Measurements from ENCODE around the gene NUFIP2.
A peak's percentile ranks its signal among the peaks of the same experiment; 100 is the strongest.
"Not testable (repeated sequence)": the region's sequence is repeated elsewhere in the genome, so short reads cannot be mapped to it uniquely, and the experiment has no call there.

Gene NUFIP2

DNA sequence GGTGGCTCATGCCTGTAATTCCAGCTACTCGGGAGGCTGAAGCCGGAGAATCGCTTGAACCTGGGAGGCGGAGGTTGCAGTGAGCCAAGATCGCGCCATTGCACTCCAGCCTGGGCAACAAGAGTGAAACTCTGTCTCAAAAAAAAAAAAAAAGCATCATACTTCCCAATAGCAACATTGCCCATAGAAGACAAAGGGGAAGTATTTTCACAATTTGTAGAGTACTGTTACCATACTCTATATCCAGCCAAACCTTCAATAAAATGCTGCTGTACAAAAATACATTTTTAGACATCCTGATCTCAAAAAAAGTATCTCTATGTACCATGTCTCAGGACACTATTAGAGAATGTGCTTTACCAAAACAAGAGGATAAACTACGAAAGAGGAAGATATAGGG, 59.0 kb downstream of the NUFIP2 start:
- not testable (repeated sequence) for H2AFZ ChIP-seq (ENCODE audit: low read length); H3K4me3 ChIP-seq (ENCODE audit: low read length in 2 of 2); H2BK12ac ChIP-seq (ENCODE audit: low read length); H3K36me3 ChIP-seq (replicated peaks in 1 of 2; ENCODE audit: control insufficient read depth in 2 of 2, insufficient read depth in 2 of 2, low read length in 2 of 2); H3K23ac ChIP-seq (ENCODE audit: low read depth, low read length, poor library complexity); H3K27ac ChIP-seq (replicated peaks; ENCODE audit: low read length); H4K8ac ChIP-seq (ENCODE audit: low read depth, low read length); DNase-seq (ENCODE audit: low spot score); H3K79me1 ChIP-seq (ENCODE audit: low read depth, low read length); H2BK120ac ChIP-seq (ENCODE audit: low read depth, low read length); H3K14ac ChIP-seq (ENCODE audit: low read length); H3K27me3 ChIP-seq (ENCODE audit: control insufficient read depth in 3 of 3, insufficient read depth in 3 of 3, low read depth in 1 of 3, low read length in 3 of 3); H2BK15ac ChIP-seq (ENCODE audit: low read length); H3K18ac ChIP-seq (ENCODE audit: low read length); H3K9ac ChIP-seq (ENCODE audit: low read depth, low read length, poor library complexity); H3K4me1 ChIP-seq (ENCODE audit: control insufficient read depth in 2 of 2, insufficient read depth in 1 of 2, low read depth in 1 of 2, low read length in 2 of 2); H3K4ac ChIP-seq (ENCODE audit: low read length); H2AK5ac ChIP-seq (ENCODE audit: low read depth, low read length); H3K9me3 ChIP-seq (replicated peaks in 1 of 2; ENCODE audit: control insufficient read depth in 2 of 2, insufficient read depth in 1 of 2, low read depth in 1 of 2, low read length in 2 of 2); H2BK5ac ChIP-seq (ENCODE audit: low read length); H3K4me2 ChIP-seq (ENCODE audit: insufficient read depth, low read length, poor library complexity, severe bottlenecking); H4K91ac ChIP-seq (ENCODE audit: low read depth, low read length, poor library complexity)
- no CpG with 5 or more reads among the region's 7 CpGs for WGBS, 2 donors (ENCODE audit: extremely low coverage in 2 of 2, insufficient read length in 2 of 2, insufficient replicate concordance in 1 of 2)

DNA sequence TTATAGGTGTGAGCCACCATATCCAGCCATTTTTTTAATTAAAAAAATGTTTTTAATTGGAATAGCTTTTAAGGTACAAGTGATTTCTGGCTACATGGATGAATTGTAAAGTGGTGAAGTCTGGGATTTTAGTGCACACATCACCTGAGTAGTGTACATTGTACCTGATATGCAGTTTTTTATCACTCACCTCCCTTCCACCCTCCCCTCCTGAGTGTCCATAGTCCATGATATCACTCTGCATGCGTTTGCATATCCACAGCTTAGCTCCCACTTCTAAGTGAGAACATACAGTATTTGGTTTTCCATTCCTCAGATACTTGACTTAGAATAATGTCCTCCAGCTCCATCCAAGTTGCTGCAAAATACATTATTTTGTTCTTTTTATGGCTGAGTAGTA, 60.6 kb downstream of the NUFIP2 start:
- Histone ChIP-seq H2AK5ac (ENCODE audit: low read depth, low read length) (no peak overlapping the region), H2BK12ac (ENCODE audit: low read length) (no peak overlapping the region), H3K4me1 (ENCODE audit: control insufficient read depth in 2 of 2, insufficient read depth in 1 of 2, low read depth in 1 of 2, low read length in 2 of 2) (no peaks in the 10 kb centered on the region), H3K18ac (ENCODE audit: low read length) (no peak overlapping the region), H3K27ac (replicated peaks; ENCODE audit: low read length) (no peak overlapping the region), H2AFZ (ENCODE audit: low read length) (no peak overlapping the region), H3K9ac (ENCODE audit: low read depth, low read length, poor library complexity) (no peak overlapping the region), H3K4me3 (ENCODE audit: low read length in 2 of 2) (no peak overlapping the region), H3K4me2 (ENCODE audit: insufficient read depth, low read length, poor library complexity, severe bottlenecking) (no peak overlapping the region), H4K8ac (ENCODE audit: low read depth, low read length) (no peak overlapping the region), H3K27me3 (ENCODE audit: control insufficient read depth in 3 of 3, insufficient read depth in 3 of 3, low read depth in 1 of 3, low read length in 3 of 3) (no peaks in the 10 kb centered on the region), H3K23ac (ENCODE audit: low read depth, low read length, poor library complexity) (no peak overlapping the region), H3K14ac (ENCODE audit: low read length) (no peak overlapping the region), H4K91ac (ENCODE audit: low read depth, low read length, poor library complexity) (no peak overlapping the region), H3K9me3 (replicated peaks in 1 of 2; ENCODE audit: control insufficient read depth in 2 of 2, insufficient read depth in 1 of 2, low read depth in 1 of 2, low read length in 2 of 2) (no peaks in the 10 kb centered on the region), H2BK15ac (ENCODE audit: low read length) (no peak overlapping the region), H3K4ac (ENCODE audit: low read length) (no peak overlapping the region), H3K79me1 (ENCODE audit: low read depth, low read length) (no peaks in the 10 kb centered on the region), H2BK5ac (ENCODE audit: low read length) (no peak overlapping the region), H2BK120ac (ENCODE audit: low read depth, low read length) (no peak overlapping the region), H3K36me3 (replicated peaks in 1 of 2; ENCODE audit: control insufficient read depth in 2 of 2, insufficient read depth in 2 of 2, low read length in 2 of 2) (no peaks in the 10 kb centered on the region)
- no peak for DNase-seq (ENCODE audit: low spot score)
- no CpG with 5 or more reads among the region's 1 CpG for WGBS, 2 donors (ENCODE audit: extremely low coverage in 2 of 2, insufficient read length in 2 of 2, insufficient replicate concordance in 1 of 2)

DNA sequence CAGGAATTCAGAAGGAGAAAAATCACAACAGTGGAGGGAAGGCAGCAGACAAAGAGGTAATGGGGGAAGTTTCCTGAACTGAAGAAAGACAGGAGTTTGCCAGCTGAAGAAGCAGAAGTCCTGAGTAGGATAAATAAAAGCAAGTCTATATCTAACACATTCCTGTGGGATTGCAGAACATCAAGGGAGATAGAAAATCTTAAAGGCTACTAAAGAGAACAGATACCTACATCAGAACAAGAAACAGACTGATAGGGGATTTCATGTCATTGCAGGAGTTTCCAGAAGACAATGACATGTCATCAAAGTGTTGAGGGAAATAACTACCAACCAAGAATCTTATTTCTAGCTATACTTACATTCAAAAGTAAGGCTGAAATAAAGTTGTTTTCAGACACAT, 68.6 kb downstream of the NUFIP2 start:
- no peak overlapping the region for H4K91ac ChIP-seq (ENCODE audit: low read depth, low read length, poor library complexity)
- no peak overlapping the region for H3K4me2 ChIP-seq (ENCODE audit: insufficient read depth, low read length, poor library complexity, severe bottlenecking)

DNA sequence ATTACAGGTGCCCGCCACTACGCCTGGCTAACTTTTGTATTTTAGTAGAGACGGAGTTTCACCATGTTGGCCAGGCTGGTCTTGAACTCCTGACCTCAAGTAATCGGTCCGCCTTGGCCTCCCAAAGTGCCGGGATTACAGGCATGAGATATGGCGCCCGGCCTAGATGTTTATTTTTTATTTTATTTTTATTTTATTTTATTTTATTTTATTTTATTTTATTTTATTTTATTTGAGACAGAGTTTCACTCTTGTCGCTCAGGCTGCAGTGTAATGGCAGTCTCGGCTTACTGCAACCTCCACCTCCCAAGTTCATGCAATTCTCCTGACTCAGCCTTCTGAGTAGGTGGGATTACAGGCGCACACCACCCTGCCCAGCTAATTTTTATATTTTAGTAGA, 72.6 kb downstream of the NUFIP2 start:
- not testable (repeated sequence) for H3K79me1 ChIP-seq (ENCODE audit: low read depth, low read length); H3K36me3 ChIP-seq (replicated peaks in 1 of 2; ENCODE audit: control insufficient read depth in 2 of 2, insufficient read depth in 2 of 2, low read length in 2 of 2); DNase-seq (ENCODE audit: low spot score); H3K27ac ChIP-seq (replicated peaks; ENCODE audit: low read length); H3K27me3 ChIP-seq (ENCODE audit: control insufficient read depth in 3 of 3, insufficient read depth in 3 of 3, low read depth in 1 of 3, low read length in 3 of 3); H3K23ac ChIP-seq (ENCODE audit: low read depth, low read length, poor library complexity); H3K4me1 ChIP-seq (ENCODE audit: control insufficient read depth in 2 of 2, insufficient read depth in 1 of 2, low read depth in 1 of 2, low read length in 2 of 2); H2BK120ac ChIP-seq (ENCODE audit: low read depth, low read length); H3K9ac ChIP-seq (ENCODE audit: low read depth, low read length, poor library complexity); H4K91ac ChIP-seq (ENCODE audit: low read depth, low read length, poor library complexity); H3K18ac ChIP-seq (ENCODE audit: low read length); H3K4me2 ChIP-seq (ENCODE audit: insufficient read depth, low read length, poor library complexity, severe bottlenecking); H2BK5ac ChIP-seq (ENCODE audit: low read length); H2BK12ac ChIP-seq (ENCODE audit: low read length); H3K9me3 ChIP-seq (replicated peaks in 1 of 2; ENCODE audit: control insufficient read depth in 2 of 2, insufficient read depth in 1 of 2, low read depth in 1 of 2, low read length in 2 of 2); H3K14ac ChIP-seq (ENCODE audit: low read length); H2AFZ ChIP-seq (ENCODE audit: low read length); H3K4me3 ChIP-seq (ENCODE audit: low read length in 2 of 2); H4K8ac ChIP-seq (ENCODE audit: low read depth, low read length); H2BK15ac ChIP-seq (ENCODE audit: low read length); H2AK5ac ChIP-seq (ENCODE audit: low read depth, low read length); H3K4ac ChIP-seq (ENCODE audit: low read length)
- no CpG with 5 or more reads among the region's 11 CpGs for WGBS, 2 donors (ENCODE audit: extremely low coverage in 2 of 2, insufficient read length in 2 of 2, insufficient replicate concordance in 1 of 2)

More for the DNA sequence above, 68.6 kb downstream of the NUFIP2 start:
- Histone ChIP-seq H3K23ac (ENCODE audit: low read depth, low read length, poor library complexity) (no peak overlapping the region), H2AFZ (ENCODE audit: low read length) (peak overlapping the region; percentile 72), H3K4me3 (ENCODE audit: low read length in 2 of 2) (no peak overlapping the region), H3K36me3 (replicated peaks in 1 of 2; ENCODE audit: control insufficient read depth in 2 of 2, insufficient read depth in 2 of 2, low read length in 2 of 2) (no peaks in the 10 kb centered on the region), H2BK5ac (ENCODE audit: low read length) (no peak overlapping the region), H4K8ac (ENCODE audit: low read depth, low read length) (no peak overlapping the region), H3K9ac (ENCODE audit: low read depth, low read length, poor library complexity) (no peak overlapping the region), H3K4me1 (ENCODE audit: control insufficient read depth in 2 of 2, insufficient read depth in 1 of 2, low read depth in 1 of 2, low read length in 2 of 2) (peaks cover 0 to 4% of the 10 kb centered on the region in 2 donors), H3K9me3 (replicated peaks in 1 of 2; ENCODE audit: control insufficient read depth in 2 of 2, insufficient read depth in 1 of 2, low read depth in 1 of 2, low read length in 2 of 2) (no peaks in the 10 kb centered on the region), H3K27me3 (ENCODE audit: control insufficient read depth in 3 of 3, insufficient read depth in 3 of 3, low read depth in 1 of 3, low read length in 3 of 3) (no peaks in the 10 kb centered on the region), H3K4ac (ENCODE audit: low read length) (no peak overlapping the region), H3K14ac (ENCODE audit: low read length) (no peak overlapping the region), H2BK12ac (ENCODE audit: low read length) (no peak overlapping the region), H3K79me1 (ENCODE audit: low read depth, low read length) (no peaks in the 10 kb centered on the region), H2BK120ac (ENCODE audit: low read depth, low read length) (no peak overlapping the region), H2BK15ac (ENCODE audit: low read length) (no peak overlapping the region), H3K27ac (replicated peaks; ENCODE audit: low read length) (no peak overlapping the region), H2AK5ac (ENCODE audit: low read depth, low read length) (no peak overlapping the region), H3K18ac (ENCODE audit: low read length) (no peak overlapping the region)
- no peak for DNase-seq (ENCODE audit: low spot score)

All from neuronal stem cell (in vitro differentiated cells).